T-helper 1 cell (primary cell): ENCODE results near the gene MDM4.
A peak's percentile ranks its signal among the peaks of the same experiment; 100 is the strongest.

Experiments
- DNase-seq, 5 donors: peaks; one replicate each; pipeline ENCODE4 v3.0.0-alpha.2; 2012 to 2020

MDM4 gene

DNA sequence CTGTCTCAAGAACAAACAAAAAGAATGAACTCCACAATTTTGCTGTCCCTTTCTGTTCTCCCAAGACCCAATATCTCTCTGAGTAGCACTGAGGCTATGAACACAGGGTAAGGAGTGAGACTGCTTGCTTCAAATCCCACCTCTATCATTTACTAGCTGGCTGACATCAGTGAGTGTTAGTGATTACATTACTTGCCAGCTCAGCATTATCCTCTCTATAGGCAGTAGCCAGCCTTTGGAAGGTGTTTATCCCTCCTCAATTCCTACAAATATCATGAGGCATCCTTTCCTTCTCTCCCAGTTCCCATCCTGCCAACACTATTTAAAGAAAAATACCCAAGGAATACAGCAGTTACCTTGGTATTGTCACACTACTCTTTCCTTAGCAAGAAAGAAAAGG, 24.6 kb upstream of the MDM4 start:
- no peak for DNase-seq

DNA sequence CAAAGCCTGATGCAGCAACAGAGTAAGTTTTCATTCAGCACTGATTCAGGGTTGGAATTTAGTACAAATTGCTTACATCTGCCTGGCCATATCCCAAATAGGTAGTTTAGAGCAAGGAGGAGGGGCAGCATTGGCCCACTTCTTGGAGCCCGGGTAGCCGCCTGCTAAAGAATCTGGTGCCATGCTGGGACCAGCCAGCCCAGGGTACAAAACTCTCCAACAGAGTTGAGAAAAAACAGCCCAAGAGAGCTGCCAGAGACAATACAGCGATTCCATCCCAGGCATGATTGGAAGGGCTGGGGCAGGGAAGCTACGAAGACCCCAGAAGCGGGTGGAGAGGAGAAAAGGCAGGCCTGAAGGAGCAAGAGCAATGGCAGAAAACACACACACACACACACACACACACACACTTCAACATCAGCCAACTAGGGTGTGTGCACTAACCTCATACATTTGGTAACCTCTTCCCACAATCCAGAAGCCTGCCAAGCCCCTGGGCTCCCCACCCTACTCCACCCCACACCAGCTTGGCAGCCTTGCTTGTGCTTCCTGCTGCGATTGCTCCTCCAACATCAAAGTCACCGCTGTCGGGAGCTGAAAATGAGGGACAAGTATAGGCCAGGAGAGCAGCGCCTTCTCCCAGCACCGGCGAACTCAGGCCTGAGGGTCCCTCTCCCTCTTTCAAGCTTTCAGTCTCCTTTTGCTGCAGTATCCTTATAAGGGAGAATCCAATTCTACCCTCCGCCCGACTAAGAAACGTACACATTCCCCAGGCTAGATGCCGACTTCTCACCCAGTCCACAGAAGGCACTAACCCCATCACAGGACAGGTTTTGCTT, 22.8 kb upstream of the MDM4 start:
- no peak for DNase-seq

DNA sequence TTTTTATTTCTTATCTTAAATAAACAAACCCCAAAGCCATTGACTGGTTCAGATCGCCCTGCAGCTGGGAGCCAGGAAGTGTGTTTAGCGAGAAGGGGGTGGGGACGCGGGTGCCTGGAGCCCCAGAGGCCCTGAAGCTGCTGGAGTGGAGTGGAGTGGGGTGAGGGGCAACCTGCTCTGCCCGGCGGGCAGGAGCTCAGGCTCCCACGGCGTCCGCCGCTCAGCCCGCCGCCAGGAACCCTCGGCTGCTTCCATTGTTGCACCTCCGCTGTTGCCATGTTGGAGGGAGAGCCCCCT, 22.3 kb upstream of the MDM4 start:
- peak; percentile 29 to 68 (median 48) for DNase-seq

- DNase-seq, result peak; percentile 31 to 80 (median 52)
Measured at GRCh38 chr1:204494281-204495077, 21.7 kb upstream of the MDM4 start, which contains the start of gene PIK3C2B. Gene PIK3C2B (minus strand): TSS chr1:204494805. CDS start chr1:204469802, 25,003 bp downstream.

DNA sequence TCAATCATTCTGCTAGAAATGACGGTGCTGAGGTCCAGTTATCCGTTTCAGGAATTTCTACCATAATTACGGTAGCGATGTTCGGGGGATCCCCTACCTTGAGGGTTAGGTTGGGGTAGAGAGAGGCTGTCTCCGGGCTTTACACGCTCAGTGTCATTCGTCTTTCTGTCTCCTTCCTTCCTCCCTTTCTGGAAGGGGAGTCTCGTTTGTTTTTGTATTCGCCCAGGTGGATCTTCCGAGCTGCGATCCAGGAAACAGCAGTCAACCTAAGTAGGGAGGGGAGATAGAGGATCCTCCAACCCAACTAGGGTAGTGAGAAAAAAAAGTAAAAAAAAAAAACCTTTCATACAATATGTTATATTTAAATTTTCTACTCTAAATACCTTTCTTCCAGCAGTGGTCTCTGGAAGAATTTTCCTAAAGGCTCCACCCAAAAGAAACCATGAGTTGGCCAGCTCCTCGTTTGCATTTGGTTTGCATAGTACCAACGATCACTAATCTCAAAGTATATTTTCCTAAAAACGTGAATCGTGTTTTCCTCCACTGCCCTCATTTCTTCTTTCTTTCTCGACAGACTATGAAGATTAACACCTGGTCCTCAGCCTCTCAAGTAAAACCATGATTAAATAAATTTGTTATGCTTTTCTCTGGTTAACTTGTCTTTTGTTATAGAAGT, 21.0 kb upstream of the MDM4 start:
- DNase-seq, result peak in 1 of 5 donors; percentile 18

- no peak for DNase-seq
Measured at GRCh38 chr1:204495777-204496176, 20.4 kb upstream of the MDM4 start.

GRCh38 chr1:204498981-204499380, 17.2 kb upstream of the MDM4 start:
- DNase-seq, result no peak

DNA sequence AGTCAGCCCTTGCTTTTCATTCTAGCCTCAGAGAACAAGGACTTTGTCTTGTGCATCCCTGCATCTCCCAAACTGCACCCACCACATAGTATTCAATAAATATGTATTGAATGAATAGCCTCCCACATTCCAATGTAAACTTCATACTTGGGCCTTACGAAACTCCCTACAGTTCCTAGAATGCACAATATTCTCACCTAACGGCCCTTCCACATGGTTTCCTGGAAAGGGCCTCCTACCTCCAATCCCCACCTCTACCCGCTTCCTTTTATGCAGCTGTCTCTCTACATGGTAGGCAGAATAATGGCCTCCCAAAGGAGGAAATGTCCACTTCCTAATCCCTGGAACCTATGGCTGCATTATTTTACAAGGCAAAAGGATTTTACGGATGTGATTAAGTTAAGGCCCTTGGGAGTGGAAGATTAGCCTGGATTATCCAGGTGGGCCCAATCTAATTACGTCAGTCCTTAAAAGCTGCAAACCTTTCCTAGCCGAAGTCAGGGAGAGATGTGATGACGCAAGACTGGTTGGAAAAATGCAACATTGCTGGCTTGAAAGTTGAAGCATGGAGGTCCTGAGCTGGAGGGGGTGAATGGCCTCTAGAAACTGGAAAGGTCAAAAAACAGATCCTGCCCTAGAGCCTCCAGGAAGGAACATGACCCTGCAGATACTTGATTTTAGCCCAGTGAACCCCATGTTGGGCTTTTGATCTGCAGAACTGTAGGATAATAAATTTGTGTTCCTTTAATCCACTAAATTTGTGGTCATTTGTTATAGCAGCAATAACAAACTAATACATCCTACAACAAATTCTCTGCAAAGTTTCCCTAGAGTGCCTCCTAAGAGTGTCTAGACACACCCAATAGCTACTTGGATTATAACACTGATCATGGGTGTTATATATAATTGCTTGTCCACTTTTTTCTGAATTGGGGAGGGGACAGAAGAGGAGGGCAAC, 16.4 kb upstream of the MDM4 start:
- no peak for DNase-seq

- DNase-seq, result no peak
Measured at GRCh38 chr1:204502241-204502640, 14.0 kb upstream of the MDM4 start.

- DNase-seq, result peak in 2 of 5 donors; percentile 40 to 72
Measured at GRCh38 chr1:204503122-204503912, 12.9 kb upstream of the MDM4 start.

- DNase-seq, result no peak
Measured at GRCh38 chr1:204503913-204504519, 12.2 kb upstream of the MDM4 start.

- no peak for DNase-seq
Measured at GRCh38 chr1:204505674-204506200, 10.5 kb upstream of the MDM4 start.

GRCh38 chr1:204506201-204506968, 9.8 kb upstream of the MDM4 start:
- peak in 4 of 5 donors; percentile 50 to 87 (median 60) for DNase-seq

DNA sequence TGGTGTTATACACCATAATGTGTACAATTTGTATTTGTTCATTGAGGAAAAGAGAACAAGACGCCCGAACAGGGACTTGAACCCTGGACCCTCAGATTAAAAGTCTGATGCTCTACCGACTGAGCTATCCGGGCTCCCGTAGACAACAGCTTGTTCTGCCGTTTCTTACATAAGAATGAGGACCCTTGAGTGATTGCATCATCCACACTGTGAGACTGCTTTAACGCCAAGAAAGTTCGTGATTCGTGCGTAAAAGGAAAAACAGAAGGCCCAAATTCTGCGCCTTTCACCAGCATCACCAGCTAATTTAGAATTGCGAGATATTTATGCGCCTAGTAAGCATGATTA, 9.3 kb upstream of the MDM4 start:
- DNase-seq, result peak; percentile 48 to 93 (median 76)

- DNase-seq, result peak in 1 of 5 donors; percentile 61
Measured at GRCh38 chr1:204507317-204508105, 8.7 kb upstream of the MDM4 start.

DNA sequence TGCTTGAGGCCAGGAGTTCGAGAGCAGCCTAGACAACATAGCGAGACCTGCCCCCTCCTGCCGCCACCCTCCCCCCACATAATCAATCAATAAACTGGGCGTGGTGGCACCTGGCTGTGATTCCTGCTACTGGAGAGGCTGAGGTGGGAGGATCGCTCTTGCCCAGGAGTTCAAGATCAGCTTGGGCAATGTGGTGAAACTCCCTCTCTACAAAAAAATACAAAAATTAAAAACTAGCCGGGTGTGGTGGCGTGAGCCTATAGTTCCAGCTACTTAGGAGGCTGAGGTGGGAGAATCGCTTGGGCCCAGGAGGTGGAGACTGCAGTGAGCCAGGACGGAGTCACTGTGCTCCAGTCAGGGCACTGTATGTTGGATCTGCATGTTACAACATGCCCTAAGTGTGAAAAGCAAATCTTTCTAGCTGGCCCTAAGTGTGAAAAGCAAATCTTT, 7.0 kb upstream of the MDM4 start:
- DNase-seq, result no peak

DNA sequence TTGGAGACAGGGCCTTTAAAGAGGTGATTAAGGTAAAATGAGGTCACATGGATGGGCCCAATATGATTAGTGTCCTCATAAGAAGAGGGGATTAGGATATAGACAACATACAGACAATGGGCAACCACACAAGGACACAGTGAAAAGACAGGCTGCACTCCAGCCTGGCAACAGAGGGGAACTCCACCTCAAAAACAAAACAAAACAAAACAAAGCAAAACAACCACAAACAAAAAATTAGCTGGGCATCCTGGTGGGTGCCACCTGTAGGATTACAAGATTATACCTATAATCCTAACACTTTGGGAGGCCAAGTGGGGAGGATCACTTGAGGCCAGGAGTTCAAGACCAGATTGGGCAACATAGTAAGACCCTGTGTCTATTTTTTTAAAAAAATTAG, 4.8 kb upstream of the MDM4 start:
- no peak for DNase-seq

DNA sequence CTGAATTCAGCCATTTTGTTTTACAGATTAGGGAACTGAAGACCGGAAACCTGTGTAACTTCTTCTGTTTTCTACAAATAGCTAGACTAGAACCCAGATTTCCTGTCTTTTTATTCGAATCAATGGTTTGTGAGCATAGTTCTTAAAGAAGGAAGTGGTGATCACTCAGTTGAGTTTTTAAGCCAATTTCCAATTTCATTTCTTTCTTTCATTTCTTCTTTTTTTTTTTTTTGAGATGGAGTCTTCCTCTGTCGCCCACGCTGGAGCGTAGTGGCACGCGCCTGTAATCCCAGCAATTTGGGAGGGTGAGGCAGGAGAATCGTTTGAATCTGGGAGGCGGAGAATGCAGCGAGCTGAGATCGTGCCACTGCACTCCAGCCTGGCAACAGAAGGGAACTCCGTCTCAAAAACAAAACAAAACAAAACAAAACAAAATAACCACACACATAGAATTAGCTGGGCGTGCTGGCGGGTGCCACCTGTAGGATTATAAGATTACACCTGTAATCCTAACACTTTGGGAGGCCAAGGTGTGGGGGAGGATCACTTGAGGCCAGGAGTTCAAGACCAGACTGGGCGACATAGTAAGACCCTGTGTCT, 3.0 kb upstream of the MDM4 start:
- peak; percentile 32 to 79 (median 55) for DNase-seq

- DNase-seq, result no peak
Measured at GRCh38 chr1:204514828-204515227, 1.4 kb upstream of the MDM4 start.
